Neural progenitor cell (in vitro differentiated cells): ENCODE measurements around the gene ZNF540. TPM values are rescaled to one million over a fixed set of nuclear protein-coding genes. Genes with fewer than 3 reads are reported as not detected.

Experiments
- DNase-seq: peaks from one replicate; pipeline ENCODE4 v3.0.0-alpha.2; 2016; ENCODE audit warnings: low spot score
- H2AFZ ChIP-seq: fragments of 200-600 bp; sonication (generic); replicated peaks from 2 replicates; pipeline ENCODE4 v1.6.1; 2016; ENCODE audit warnings: antibody characterized with exemption
- H3F3A ChIP-seq: fragments of 200-600 bp; sonication (generic); 2 replicates; pipeline ENCODE4 v1.6.1; 2016; ENCODE audit warnings: antibody characterized with exemption, low read depth
- H3K27ac ChIP-seq: fragments of 200-600 bp; sonication (generic); 2 replicates; pipeline ENCODE4 v1.5.1; 2016; ENCODE audit warnings: mild to moderate bottlenecking
- H3K27me3 ChIP-seq: fragments of 200-600 bp; sonication (generic); 2 replicates; pipeline ENCODE4 v1.6.1; 2016; ENCODE audit warnings: mild to moderate bottlenecking, moderate library complexity
- H3K36me3 ChIP-seq: fragments of 200-600 bp; sonication (generic); 2 replicates; pipeline ENCODE4 v1.5.1; 2016
- H3K4me1 ChIP-seq: fragments of 200-600 bp; sonication (generic); 2 replicates; pipeline ENCODE4 v1.6.1; 2016; ENCODE audit warnings: mixed run types
- H3K4me2 ChIP-seq: fragments of 200-600 bp; sonication (generic); 2 replicates; pipeline ENCODE4 v1.6.1; 2016
- H3K4me3 ChIP-seq: fragments of 200-600 bp; sonication (generic); 2 replicates; pipeline ENCODE4 v1.5.1; 2016
- H3K79me2 ChIP-seq: fragments of 200-600 bp; sonication (generic); 2 replicates; pipeline ENCODE4 v1.6.1; 2016; ENCODE audit warnings: low read depth
- H3K9ac ChIP-seq: fragments of 200-600 bp; sonication (generic); 2 replicates; pipeline ENCODE4 v1.6.1; 2016
- H3K9me3 ChIP-seq: fragments of 200-600 bp; sonication (generic); 2 replicates; pipeline ENCODE4 v1.5.1; 2016; ENCODE audit warnings: low read depth
- H4K20me1 ChIP-seq: fragments of 200-600 bp; sonication (generic); 2 replicates; pipeline ENCODE4 v1.6.1; 2016; ENCODE audit warnings: low read depth
- H3K27ac Mint-ChIP-seq: 3 replicates; pipeline ENCODE4 v1.8.0; 2021; ENCODE audit warnings: mixed read lengths
- H3K27me3 Mint-ChIP-seq: 2 replicates; pipeline ENCODE4 v1.8.0; 2022; ENCODE audit warnings: low read depth, mild to moderate bottlenecking, inconsistent platforms, moderate library complexity, mixed read lengths; ENCODE audit not compliant: insufficient read depth
- H3K36me3 Mint-ChIP-seq: 3 replicates; pipeline ENCODE4 v1.8.0; 2021; ENCODE audit warnings: mixed read lengths
- H3K4me1 Mint-ChIP-seq: 3 replicates; pipeline ENCODE4 v1.8.0; 2021; ENCODE audit warnings: mixed read lengths
- H3K4me3 Mint-ChIP-seq: 3 replicates; pipeline ENCODE4 v1.8.0; 2021; ENCODE audit warnings: mild to moderate bottlenecking, moderate library complexity, mixed read lengths
- H3K9me3 Mint-ChIP-seq: 3 replicates; pipeline ENCODE4 v1.8.0; 2020; ENCODE audit warnings: mixed read lengths
- EZH2 ChIP-seq: fragments of 200-600 bp; sonication (generic); IDR thresholded peaks from 2 replicates; pipeline ENCODE4 v1.6.1; 2017; ENCODE audit warnings: antibody characterized with exemption, mild to moderate bottlenecking, moderate library complexity
- EZH2phosphoT487 ChIP-seq: fragments of 200-600 bp; sonication (generic); IDR thresholded peaks from 2 replicates; pipeline ENCODE4 v1.6.1; 2017; ENCODE audit warnings: antibody characterized with exemption
- total RNA-seq: library from RNA; depleted of rRNA; stranded (reverse); fragments of >200 nt; gene quantifications from 2 replicates; pipeline ENCODE4 v1.2.3, GENCODE V29; 2015; ENCODE audit warnings: low replicate concordance
- TF ChIP-seq, protein P1 (sequence below): fragments of 200-600 bp; sonication (generic); IDR thresholded peaks from 2 replicates; pipeline ENCODE4 v1.5.1; 2017; ENCODE audit warnings: antibody characterized with exemption, mild to moderate bottlenecking

Gene ZNF540
- total RNA-seq, 1 donor from 2014 or later, result 0.11 TPM

DNA sequence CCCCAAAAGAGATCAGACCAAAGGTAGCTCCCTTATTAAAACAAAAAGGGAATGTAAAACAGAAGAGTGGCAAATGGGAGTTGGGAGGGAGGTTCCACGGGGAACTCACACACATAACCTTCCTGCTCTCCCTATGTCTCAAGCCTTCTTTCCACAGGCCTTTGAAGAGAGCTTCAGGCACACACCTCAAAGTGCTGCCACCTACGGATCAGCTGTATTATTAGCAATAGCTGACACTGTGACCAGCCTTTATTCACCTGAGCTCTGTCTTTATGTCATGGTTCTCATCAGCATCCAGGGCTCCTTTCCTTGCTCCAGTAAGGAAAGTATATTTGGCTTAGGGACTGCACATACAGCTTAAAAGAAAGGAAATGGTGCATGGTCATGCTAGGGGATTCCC is 11.3 kb upstream of the ZNF540 start:
- Histone ChIP-seq H3K4me2 (no peak overlapping the region), H3F3A (no peaks in the 10 kb centered on the region), H3K27me3 (no peaks in the 10 kb centered on the region), H3K4me1 (no peaks in the 10 kb centered on the region), H3K27ac (no peak overlapping the region), H3K9me3 (no peaks in the 10 kb centered on the region), H3K9ac (no peak overlapping the region), H3K4me3 (no peak overlapping the region), H2AFZ (no peak overlapping the region), H4K20me1 (no peaks in the 10 kb centered on the region), H3K36me3 (peaks cover 5% of the 10 kb centered on the region), H3K79me2 (no peaks in the 10 kb centered on the region)
- no peak overlapping the region for H3K4me3 Mint-ChIP-seq
- H3K4me1 Mint-ChIP-seq, result no peaks in the 10 kb centered on the region
- H3K9me3 Mint-ChIP-seq, result peaks cover 56% of the 10 kb centered on the region
- peak; percentile 2 for DNase-seq
- peaks cover 50% of the 10 kb centered on the region for H3K36me3 Mint-ChIP-seq
- peaks cover 4% of the 10 kb centered on the region for H3K27me3 Mint-ChIP-seq
- no peak overlapping the region for H3K27ac Mint-ChIP-seq
- TF ChIP-seq, protein P1, sequence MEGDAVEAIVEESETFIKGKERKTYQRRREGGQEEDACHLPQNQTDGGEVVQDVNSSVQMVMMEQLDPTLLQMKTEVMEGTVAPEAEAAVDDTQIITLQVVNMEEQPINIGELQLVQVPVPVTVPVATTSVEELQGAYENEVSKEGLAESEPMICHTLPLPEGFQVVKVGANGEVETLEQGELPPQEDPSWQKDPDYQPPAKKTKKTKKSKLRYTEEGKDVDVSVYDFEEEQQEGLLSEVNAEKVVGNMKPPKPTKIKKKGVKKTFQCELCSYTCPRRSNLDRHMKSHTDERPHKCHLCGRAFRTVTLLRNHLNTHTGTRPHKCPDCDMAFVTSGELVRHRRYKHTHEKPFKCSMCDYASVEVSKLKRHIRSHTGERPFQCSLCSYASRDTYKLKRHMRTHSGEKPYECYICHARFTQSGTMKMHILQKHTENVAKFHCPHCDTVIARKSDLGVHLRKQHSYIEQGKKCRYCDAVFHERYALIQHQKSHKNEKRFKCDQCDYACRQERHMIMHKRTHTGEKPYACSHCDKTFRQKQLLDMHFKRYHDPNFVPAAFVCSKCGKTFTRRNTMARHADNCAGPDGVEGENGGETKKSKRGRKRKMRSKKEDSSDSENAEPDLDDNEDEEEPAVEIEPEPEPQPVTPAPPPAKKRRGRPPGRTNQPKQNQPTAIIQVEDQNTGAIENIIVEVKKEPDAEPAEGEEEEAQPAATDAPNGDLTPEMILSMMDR, result peak; percentile 18
- TF ChIP-seq EZH2phosphoT487, result no peak

GRCh38 chr19:37593996-37594303 is 726 bp upstream of the ZNF540 start:
- DNase-seq, result no peak
- peaks cover 12% of the 10 kb centered on the region for H3K79me2 ChIP-seq
- H3K27ac Mint-ChIP-seq, result peak overlapping the region; percentile 86

GRCh38 chr19:37594982-37595382 is 306 bp downstream of the ZNF540 start:
- H3K27ac ChIP-seq, result no peak overlapping the region
- peak overlapping the region; percentile 19 for H3K27ac Mint-ChIP-seq

More at GRCh38 chr19:37593996-37594303, 726 bp upstream of the ZNF540 start:
- H3K27ac ChIP-seq, result no peak overlapping the region
- H3K4me2 ChIP-seq, result peak overlapping the region; percentile 92
- H3K4me1 Mint-ChIP-seq, result peaks cover 12% of the 10 kb centered on the region
- H3K4me3 Mint-ChIP-seq, result peak overlapping the region; percentile 98
- H2AFZ ChIP-seq, result peak overlapping the region; percentile 85
- TF ChIP-seq, protein P1, result no peak
- no peak for TF ChIP-seq EZH2phosphoT487
- TF ChIP-seq EZH2, result no peak
- peaks cover 11% of the 10 kb centered on the region for H3F3A ChIP-seq
- H3K4me1 ChIP-seq, result peaks cover 4% of the 10 kb centered on the region
- no peaks in the 10 kb centered on the region for H3K27me3 Mint-ChIP-seq
- peaks cover 19% of the 10 kb centered on the region for H3K27me3 ChIP-seq
- no peak overlapping the region for H3K9ac ChIP-seq
- peak overlapping the region; percentile 67 for H3K4me3 ChIP-seq
- H3K36me3 Mint-ChIP-seq, result peaks cover 19% of the 10 kb centered on the region
- H4K20me1 ChIP-seq, result no peaks in the 10 kb centered on the region
- H3K36me3 ChIP-seq, result no peaks in the 10 kb centered on the region
- peaks cover 5% of the 10 kb centered on the region for H3K9me3 ChIP-seq
- H3K9me3 Mint-ChIP-seq, result peaks cover 57% of the 10 kb centered on the region

More at GRCh38 chr19:37594982-37595382, 306 bp downstream of the ZNF540 start:
- H3K36me3 Mint-ChIP-seq, result peaks cover 17% of the 10 kb centered on the region
- H3K4me3 Mint-ChIP-seq, result peak overlapping the region; percentile 98
- no peaks in the 10 kb centered on the region for H3K27me3 Mint-ChIP-seq
- H3K9me3 Mint-ChIP-seq, result peaks cover 51% of the 10 kb centered on the region
- peak overlapping the region; percentile 85 for H2AFZ ChIP-seq
- peaks cover 19% of the 10 kb centered on the region for H3K27me3 ChIP-seq
- peaks cover 11% of the 10 kb centered on the region for H3F3A ChIP-seq
- peaks cover 12% of the 10 kb centered on the region for H3K4me1 Mint-ChIP-seq
- TF ChIP-seq EZH2phosphoT487 (no peak), EZH2 (no peak)
- TF ChIP-seq, protein P1, result no peak
- H3K4me3 ChIP-seq, result peak overlapping the region; percentile 67
- no peaks in the 10 kb centered on the region for H3K36me3 ChIP-seq
- no peak for DNase-seq
- no peak overlapping the region for H3K9ac ChIP-seq
- no peaks in the 10 kb centered on the region for H4K20me1 ChIP-seq
- H3K4me1 ChIP-seq, result peaks cover 4% of the 10 kb centered on the region
- H3K4me2 ChIP-seq, result peak overlapping the region; percentile 92
- peaks cover 5% of the 10 kb centered on the region for H3K9me3 ChIP-seq
- peaks cover 12% of the 10 kb centered on the region for H3K79me2 ChIP-seq
